Activated CD8-positive, alpha-beta memory T cell treated with anti-CD3 and anti-CD28 coated beads for 4 hours (primary cell): ENCODE measurements around the gene FAM184B.
"Not testable (repeated sequence)": the region's sequence is repeated elsewhere in the genome, so short reads cannot be mapped to it uniquely, and the experiment has no call there.

Experiments
- DNase-seq, 2 donors: peaks; one replicate each; pipeline ENCODE4 v3.0.0-alpha.2; 2020; ENCODE audit warnings: low read depth in 2 of 2

FAM184B gene

DNA sequence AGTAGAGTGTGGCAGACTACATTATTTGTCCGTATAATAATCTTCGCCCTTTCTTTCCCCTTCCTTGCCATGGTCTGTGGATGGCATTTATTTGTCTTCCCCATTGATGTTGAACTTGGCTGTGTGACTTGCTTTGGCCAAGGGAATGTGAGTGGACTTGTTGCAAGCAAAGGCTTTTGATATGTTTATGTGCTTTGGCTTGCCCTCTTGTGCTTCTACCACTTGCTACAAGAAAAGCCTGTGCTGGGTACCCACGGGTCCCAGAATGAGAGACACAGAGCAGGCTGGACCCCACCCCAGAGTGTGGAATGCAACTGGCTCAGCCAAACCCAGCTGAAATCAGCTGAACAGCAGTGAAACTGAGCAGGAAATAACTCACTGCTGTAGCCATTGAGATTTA, 63.0 kb downstream of the FAM184B start:
- DNase-seq: no peak

DNA sequence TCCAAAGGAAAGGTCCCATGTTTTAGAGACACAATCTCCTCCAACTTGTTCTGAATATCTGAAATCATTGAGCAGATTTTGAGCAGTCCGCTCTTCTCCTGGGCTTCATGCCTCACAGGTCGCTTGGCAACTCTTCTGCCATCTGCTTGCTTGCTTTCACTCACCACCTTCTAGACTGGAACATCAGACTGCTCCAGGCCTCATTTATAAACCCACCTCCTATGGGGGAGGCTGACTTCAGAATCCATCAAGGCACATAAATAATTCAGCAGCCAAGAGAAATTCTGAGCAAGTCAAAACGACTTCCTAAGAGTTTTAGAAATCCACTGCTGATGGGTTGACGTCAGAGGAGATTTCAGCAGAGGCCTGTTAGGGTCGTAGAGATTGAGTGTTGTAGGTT, 64.1 kb downstream of the FAM184B start:
- no peak for DNase-seq

- no peak for DNase-seq
Measured at GRCh38 chr4:17715511-17715910, 65.9 kb downstream of the FAM184B start.

DNA sequence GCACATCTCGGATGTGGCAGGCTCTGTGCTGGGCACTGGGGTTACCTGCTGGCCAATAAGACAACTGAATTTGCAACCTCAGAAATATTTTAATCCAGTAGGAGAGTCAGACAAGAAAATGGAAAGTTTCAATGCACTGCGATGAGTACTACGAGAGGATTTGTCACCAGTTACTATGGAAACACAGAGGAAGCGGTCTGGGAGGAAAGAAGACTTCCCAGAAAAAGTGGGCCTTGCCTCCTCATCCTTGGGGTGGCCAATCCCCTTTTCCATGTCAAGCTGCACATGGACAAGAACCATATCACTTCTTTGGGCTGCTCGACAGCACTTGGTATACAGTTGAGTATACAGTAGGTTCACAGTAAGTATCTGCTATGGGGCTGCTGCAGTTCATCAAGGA, 67.6 kb downstream of the FAM184B start:
- DNase-seq: no peak

DNA sequence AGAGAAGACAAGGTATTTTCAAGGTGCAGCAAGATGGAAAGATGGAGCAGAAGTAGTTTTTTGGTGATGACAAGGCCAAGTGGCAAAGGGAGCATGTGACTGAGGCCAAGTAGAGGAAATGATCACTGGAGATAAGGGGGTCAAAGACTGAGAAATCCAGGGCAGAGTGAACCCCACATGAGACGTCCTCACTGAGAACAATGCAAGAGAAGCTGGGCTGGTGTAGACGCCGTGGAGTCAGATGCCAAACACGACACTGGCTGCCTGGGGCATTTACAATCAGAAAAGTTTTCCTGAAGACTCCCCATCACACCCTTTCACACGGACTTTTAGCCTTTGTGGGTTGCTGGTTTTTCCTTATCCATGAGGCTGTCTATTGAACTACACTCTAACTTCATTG, 69.3 kb downstream of the FAM184B start:
- no peak for DNase-seq

DNA sequence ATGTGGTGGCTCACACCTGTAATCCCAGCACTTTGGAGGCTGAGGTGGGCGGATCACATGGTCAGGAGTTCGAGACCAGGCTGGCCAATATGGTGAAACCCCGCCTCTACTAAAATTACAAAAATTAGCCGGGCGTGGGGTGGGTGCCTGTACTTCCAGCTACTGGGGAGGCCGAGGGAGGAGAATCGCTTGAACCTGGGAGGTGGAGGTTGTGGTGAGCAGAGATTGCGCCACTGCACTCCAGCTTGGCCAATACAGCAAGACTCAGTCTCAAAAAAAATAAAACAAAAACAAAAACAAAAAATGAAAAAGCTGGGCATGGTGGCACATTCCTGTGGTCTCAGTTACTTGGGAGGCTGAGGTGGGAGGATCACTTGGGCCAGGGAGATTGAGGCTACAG, 70.2 kb downstream of the FAM184B start:
- DNase-seq: not testable (repeated sequence)

DNA sequence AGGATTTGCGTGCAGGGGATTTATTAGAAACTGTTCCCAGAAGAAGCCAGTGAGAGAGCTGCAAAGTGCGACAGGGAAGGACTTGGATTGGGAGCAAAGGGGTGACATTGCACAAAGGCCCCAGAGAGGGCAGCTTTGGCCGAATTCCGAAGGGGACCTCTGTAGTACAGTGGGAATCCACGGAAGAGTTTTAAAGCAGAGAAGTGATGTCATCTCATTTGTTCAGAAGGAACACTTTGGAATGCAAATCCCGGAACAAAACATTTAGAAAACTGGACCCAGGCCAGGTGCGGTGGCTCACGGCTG, 71.7 kb downstream of the FAM184B start:
- DNase-seq: no peak

GRCh38 chr4:17708992-17709762, 72.2 kb downstream of the FAM184B start:
- DNase-seq: no peak

DNA sequence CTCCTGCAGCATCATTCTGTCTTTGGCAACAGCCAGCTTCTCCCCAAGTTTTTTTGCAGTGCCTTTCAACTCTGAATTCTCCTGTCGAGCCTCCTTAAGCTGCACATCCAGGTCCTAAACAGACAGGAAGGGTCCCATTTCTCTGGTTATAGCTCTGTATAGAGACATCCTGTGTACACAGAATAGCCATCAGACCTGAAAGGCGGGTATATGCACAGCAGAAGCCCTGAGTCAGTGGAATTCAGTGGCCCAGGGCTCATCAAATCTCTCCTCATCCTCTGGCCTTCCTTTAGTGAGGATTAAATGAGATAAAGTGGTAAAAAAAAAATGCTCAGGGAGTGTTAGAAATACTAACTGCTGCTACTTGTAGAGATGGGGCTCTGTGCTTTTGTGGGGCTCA, 73.8 kb downstream of the FAM184B start:
- no peak for DNase-seq

- DNase-seq: no peak
Measured at GRCh38 chr4:17705107-17705506, 76.3 kb downstream of the FAM184B start.

DNA sequence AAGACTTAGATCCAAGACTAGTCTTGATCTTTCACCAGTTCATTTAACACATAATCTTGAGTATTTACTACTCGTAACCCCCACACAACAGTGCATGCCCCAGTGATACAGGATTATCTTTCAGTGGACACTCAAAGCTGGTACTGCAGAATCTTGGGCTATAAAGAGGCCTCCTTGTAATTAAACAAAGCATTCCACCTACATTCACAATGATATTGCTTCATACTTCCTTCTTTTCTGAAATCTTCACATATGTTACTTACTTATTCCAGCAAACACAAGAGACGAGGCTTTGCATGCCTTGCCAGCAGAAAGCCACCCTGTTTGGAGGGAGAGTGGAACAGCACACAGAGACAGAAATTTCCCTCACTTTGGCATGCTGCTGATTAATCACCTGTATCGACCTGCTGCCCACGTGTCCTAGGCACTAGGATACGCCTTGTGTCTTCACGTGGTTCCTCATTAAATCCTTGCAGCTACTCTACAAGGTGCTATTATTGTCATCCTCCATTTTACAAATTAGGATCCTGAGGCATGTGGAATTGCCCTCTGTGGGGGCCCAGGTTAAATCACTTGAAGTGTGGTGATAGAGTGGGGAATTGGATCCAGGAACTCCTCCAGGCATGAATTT, 77.3 kb downstream of the FAM184B start:
- DNase-seq: no peak

GRCh38 chr4:17702641-17703040, 78.8 kb downstream of the FAM184B start:
- DNase-seq: no peak

DNA sequence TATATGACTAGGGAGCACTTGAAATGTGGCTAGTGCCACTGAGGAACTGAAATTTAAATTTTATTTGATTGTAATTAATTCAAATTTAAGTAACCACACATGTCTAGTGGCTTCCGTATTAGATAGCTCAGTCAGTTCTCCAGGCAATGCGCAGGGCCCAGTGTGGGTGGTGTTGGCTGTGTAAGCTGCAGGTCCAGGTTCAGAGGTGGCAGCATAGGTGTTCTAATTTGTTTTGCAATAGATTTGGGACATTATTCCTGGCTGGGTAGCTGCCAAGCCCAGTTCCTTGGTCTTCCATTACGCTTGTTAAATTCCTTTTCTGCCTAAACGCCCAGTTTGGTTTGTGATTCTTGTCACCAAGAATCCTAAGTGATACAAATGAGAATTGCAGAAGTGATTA, 79.5 kb downstream of the FAM184B start:
- no peak for DNase-seq

- no peak for DNase-seq
Measured at GRCh38 chr4:17701138-17701839, 80.1 kb downstream of the FAM184B start.

DNA sequence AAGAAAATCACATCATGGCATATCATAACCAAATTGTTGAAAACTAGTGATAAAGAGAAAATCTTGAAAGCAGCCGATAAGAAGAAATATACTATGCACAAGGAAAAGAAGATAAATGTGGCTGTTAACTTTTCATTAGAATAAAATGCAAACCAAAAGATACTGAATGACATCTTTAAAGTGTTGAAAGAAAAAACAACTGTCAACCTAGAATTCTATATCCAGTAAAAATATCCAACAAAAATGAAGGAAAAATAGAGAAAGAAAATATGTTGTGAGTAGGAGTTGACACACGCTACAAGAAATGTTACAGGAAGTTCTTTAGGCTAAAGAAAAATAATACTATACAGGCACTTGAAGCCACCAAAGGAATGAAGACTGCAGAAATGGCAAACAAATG, 82.0 kb downstream of the FAM184B start:
- DNase-seq: no peak

GRCh38 chr4:17698116-17698515, 83.3 kb downstream of the FAM184B start:
- DNase-seq: no peak

DNA sequence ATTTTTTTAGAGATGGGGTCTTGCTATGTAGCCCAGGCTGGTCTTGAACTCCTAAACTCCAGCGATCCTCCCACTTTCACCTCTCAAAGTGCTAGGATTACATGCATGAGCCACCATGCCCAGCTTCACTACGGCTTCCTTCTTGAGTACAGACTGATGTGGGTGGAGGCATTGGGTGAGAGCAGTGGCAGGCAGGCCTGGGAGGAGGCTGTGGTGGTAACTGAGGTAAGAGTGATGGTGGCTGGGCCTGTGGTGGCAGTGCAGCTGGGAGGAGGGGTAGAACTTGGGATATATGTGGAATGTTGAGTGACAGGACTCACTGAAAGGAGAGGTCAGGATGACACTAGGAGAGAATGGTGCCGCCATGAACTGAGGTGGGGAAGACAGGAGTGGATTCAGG, 86.1 kb downstream of the FAM184B start:
- no peak for DNase-seq

DNA sequence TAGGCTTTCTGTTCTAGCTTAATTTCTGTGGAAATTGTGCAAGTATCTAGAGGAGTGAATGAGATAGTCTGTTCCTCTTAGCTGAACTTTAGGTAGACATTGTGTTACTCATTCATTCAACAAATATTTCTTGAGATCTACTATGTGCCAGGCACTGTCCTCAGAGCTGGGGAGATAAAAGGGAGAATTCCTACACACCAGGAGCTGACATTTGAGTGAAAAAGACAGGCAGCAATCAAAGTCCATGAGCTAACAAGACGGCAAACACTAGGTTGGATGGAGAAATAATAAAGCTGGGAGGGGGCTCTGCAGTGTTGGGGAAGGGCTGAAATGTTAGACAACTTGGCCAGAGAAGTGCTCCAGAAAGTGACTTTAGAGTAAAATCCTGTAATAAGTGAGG, 86.9 kb downstream of the FAM184B start:
- no peak for DNase-seq

DNA sequence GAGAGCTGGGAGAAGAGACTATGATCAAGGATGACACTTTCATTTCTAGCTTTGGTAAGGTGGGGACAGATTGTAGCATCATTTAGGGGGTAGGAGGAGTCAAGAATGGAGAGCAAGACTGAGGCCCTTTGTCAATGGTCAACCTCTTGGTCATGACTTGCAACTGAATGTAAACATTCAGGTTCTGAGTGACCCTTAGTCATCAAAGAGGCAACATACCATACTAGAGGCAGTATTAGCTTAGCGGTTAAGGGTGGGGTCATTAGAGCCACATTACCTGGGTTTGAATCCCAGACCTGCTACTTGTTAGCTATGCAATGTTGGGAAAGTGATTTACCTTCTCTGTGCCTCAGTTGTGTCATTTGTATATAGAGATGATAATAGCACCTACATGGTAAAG, 90.5 kb downstream of the FAM184B start:
- DNase-seq: no peak

DNA sequence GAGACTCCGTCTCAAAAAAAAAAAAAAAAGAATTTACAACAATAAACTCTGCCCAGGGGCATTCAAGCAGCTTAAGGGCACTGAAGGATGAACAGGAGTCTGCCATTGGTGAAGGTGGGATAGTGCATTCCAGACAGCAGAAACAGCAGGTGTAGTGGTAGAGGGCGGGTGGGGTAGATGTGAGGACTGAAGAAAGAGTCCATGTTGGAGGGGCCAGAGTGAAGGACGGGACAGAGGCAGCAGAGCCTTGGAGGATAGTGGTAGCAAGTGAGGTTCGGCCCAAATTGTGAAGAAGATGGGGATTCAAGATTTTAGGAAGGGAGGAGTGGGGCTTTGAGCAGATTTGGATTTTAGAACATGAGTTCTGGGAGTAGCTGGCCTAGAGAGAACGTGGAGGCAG, 91.3 kb downstream of the FAM184B start:
- DNase-seq: no peak

DNA sequence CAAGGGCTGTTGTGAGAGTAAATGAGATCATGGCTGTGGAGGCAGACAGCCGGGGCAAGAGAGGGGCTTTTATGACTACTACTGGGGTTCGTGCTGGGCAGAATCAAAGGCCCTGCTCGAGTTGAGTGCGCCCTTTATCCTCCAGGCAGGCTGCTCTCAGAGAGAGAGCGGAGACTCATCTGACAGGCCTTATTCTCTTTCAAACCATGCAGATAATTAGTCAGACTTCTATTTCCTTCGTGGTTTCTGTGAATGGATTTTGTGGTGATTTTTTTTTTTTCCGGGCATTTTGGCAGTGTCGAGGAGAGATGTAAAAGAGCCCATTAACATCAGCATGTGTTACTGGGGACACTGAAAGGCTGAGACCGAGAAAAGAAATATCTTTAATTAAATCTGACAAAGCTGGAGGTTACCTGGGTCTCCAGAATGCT, 93.4 kb downstream of the FAM184B start:
- no peak for DNase-seq

DNA sequence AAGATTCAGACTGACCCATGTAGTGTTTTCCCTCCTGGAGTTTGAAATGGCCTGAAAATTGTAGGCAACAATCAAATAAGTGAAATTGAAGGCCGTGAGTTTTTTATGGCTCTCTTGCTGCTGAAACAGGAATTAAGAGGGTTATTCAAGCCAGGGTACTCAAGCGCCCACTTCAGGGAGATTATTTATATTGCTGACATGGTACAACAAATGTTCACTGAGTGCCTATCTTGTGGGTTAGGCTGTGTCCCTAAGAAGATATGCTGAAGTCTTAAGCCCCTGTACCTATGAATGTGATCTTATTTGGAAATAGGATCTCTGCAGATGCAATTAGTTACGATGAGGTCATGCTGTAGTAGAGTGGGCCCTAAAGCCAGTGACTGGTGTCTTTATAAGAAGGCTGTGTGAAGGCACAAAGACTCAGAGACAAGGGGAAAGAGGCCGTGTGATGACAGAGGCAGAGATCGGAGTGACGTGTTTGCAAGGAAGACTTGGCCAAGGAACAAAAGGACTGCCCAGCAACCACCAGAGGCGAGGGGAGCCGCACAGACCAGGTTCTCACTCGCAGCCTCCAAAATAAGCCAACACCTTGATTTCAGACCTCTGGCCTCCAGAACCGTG, 94.1 kb downstream of the FAM184B start:
- DNase-seq: no peak

GRCh38 chr4:17684648-17685047, 96.8 kb downstream of the FAM184B start:
- not testable (repeated sequence) for DNase-seq
